ENCODE data around the gene ZNF580.
A peak's percentile ranks its signal among the peaks of the same experiment; 100 is the strongest.

ZNF580 gene

DNA sequence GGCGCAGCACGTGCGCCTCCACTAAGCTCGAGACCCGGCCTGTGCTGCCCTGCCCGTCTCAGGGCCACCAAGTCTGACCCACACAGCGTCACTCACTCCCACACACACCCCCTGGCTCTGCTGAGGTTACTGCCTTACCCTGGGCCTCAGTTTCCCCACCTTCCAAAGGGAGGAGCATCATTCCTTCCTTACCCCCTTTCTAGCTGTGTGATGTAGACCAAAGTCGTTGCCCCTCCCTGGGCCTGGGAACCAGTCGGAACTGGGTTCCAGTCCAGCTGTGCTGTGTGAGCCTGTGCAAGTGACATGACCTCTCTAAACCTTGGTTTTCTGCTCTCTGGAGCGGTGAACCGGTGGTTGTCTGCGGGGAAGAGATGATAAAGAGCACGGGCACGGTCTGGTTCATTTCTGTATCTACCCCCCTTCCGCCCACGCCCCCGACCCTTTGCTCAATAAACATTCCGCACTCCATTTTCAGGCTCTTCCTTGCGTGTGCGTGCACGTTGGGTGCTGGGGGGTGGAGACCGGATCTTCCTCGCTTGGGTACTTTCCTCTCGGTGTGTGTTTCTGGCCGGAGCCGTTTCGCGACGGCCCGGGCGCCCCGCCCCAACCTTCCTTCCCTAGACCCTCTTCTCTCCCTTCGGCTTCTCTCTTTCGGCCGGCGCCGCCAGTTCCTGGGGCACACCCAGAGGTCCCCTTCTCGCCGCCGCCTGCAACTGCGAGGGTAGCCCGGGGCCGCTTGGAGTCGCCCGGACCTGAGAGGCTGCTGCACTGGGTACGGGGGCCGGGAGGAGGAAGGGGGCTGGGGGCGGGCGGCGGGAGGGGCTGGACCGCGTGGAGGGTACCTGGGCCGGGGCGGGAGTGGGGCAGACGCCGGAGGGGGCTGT lies 2.4 kb downstream of the ZNF580 start, which contains the start of gene ZNF581:
Gene ZNF581 (plus strand): TSS at position 647 of the 884 bp plus-strand sequence. CDS start 923 bp downstream, outside the sequence.
- DNase-seq (ENCODE audit: low read depth): peak; percentile 40
- peak within 1 kb of the TSS; percentile 92 for H3K4me3 ChIP-seq (ENCODE audit: low read depth, low read length)

- H3K4me3 ChIP-seq (ENCODE audit: low read depth, low read length): peak overlapping the region; percentile 92
- DNase-seq (ENCODE audit: low read depth): no peak
Measured at GRCh38 chr19:55643887-55644176, 3.0 kb downstream of the ZNF580 start.

GRCh38 chr19:55644191-55644833 lies 3.5 kb downstream of the ZNF580 start:
- DNase-seq (ENCODE audit: low read depth): no peak
- H3K4me3 ChIP-seq (ENCODE audit: low read depth, low read length): peak overlapping the region; percentile 92

DNA sequence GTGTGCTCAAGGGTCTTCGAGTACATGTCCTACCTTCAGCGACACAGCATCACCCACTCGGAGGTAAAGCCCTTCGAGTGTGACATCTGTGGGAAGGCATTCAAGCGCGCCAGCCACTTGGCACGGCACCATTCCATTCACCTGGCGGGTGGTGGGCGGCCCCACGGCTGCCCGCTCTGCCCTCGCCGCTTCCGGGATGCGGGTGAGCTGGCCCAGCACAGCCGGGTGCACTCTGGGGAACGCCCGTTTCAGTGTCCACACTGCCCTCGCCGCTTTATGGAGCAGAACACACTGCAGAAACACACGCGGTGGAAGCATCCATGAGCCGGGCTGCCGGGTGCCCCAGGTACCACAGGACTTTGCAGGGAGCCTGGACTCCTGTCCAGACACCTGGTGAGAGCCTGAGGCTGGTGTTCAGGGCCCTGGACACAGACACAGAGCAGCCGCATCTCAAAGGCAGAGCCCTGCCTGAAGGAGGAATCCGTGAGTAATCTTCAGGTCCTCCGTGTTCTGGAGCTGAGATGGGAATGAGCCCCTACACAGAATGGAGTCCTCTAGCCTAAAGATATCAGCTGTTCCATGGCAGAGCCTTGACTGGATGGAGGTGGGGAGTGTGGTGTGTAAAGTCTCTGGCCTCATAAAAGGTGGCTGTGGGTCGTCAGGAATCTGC lies 4.2 kb downstream of the ZNF580 start:
- H3K4me3 ChIP-seq (ENCODE audit: low read depth, low read length): peak overlapping the region; percentile 92
- DNase-seq (ENCODE audit: low read depth): no peak

DNA sequence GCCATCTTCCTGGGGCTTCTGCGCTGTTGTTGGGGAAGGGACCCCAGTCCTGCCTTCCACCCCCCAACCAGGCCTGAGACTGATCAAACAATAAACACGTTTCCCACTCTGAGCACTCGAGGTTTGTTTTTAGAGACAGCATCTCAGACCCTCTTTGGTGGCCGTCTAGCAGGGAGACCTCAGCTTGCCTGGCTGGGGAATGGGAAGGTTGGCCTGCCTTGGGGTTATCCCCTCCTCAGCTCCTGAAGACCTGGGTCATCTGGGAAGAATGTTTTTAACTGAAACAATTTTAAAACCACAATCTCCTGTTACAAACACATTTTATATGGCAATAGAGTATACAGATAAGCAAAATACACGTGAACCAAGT lies 4.7 kb downstream of the ZNF580 start:
- no peak overlapping the region for H3K4me3 ChIP-seq (ENCODE audit: low read depth, low read length)
- DNase-seq (ENCODE audit: low read depth): no peak

DNA sequence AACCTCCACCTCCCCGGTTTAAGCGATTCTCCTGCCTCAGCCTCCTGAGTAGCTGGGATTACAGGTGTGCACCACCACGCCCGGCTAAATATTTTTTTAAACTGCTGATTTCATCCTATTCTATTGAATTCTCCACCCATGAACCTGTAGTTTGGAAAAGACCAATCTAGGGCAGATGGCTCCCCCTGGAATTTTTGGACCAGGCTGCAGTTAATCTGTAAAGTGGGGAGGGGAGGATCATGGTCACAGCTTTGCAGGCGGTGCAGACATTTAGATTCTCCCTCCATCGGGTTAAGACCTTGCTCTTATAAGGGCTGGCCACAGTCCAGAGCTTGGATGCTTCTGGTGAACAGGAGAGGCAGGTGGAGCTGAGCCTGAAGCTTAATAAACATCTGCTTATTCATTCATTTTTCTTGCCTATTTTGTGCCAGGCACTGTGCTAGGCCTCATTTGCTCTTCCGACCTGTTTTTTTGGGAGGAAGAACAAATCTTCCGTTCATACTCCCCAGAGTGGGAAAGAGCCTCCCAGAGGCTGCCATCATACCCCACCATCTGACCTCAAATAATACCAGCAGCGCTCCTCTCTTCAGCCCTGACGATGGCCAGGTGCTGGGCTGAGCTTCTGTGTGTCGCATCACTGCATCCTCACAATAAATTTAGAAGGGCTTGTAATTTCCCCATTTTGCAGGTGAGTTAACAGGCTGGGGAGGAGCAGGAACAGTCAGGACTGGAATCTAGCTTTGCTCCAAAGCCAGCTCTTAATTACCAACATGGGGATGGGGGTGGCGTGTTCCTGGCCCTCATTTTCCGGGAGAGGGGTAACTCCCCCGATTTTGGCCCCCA lies 6.3 kb downstream of the ZNF580 start:
- DNase-seq (ENCODE audit: low read depth): no peak
- peak overlapping the region; percentile 76 for H3K4me3 ChIP-seq (ENCODE audit: low read depth, low read length)

DNA sequence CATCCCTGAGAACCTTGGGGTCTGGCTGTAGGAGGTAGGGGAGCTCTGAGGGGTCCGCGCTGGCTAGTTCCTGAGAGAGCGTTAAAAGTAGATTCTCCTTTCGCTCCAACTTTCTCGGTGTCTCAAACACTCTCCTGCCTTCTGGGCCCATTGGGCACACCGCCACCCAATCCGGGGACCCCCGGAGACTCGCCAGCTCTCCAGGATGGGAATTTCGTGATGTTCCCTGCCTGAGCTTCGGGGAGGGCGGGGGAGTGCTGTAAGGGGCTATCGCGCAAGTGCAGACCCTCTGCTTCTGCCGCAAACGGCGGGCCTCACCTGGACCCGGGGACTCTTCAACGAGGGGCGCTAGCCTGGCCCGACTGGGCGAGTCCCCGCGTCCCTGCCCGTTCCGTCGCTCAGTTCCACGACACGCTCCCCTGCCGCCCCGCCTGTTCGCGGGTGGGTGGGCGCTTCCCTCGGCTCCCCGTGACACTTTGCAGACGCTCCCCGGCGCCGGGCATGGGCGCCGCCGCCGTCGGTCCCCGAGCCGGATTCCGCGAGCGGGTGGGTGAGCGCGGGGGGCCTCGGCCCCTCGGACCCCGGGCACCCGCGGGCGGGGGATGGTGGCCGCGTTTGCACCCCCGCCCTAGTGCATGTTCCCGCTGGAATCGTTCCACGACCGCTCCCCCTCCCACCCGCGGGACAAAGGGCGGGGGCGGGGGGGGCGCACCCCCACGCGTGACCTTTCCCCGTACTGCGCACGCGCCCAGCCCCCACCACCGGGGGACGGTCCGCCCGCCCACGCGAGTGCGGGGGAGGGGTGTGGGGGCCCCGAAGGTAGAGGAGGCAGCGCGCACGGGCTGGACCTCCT lies 7.2 kb downstream of the ZNF580 start, which contains the start of gene CCDC106:
Gene CCDC106 (plus strand): TSS at position 481 of the 853 bp plus-strand sequence. CDS start 835 bp downstream, outside the sequence.
- peak; percentile 43 for DNase-seq (ENCODE audit: low read depth)
- peak within 1 kb of the TSS; percentile 76 for H3K4me3 ChIP-seq (ENCODE audit: low read depth, low read length)

GRCh38 chr19:55648585-55649267 lies 7.9 kb downstream of the ZNF580 start:
- peak overlapping the region; percentile 76 for H3K4me3 ChIP-seq (ENCODE audit: low read depth, low read length)
- DNase-seq (ENCODE audit: low read depth): no peak

GRCh38 chr19:55649268-55650125 lies 8.7 kb downstream of the ZNF580 start:
- DNase-seq (ENCODE audit: low read depth): no peak
- H3K4me3 ChIP-seq (ENCODE audit: low read depth, low read length): peak overlapping the region; percentile 76

- DNase-seq (ENCODE audit: low read depth): no peak
- no peak overlapping the region for H3K4me3 ChIP-seq (ENCODE audit: low read depth, low read length)
Measured at GRCh38 chr19:55650126-55650557, 9.3 kb downstream of the ZNF580 start.

DNA sequence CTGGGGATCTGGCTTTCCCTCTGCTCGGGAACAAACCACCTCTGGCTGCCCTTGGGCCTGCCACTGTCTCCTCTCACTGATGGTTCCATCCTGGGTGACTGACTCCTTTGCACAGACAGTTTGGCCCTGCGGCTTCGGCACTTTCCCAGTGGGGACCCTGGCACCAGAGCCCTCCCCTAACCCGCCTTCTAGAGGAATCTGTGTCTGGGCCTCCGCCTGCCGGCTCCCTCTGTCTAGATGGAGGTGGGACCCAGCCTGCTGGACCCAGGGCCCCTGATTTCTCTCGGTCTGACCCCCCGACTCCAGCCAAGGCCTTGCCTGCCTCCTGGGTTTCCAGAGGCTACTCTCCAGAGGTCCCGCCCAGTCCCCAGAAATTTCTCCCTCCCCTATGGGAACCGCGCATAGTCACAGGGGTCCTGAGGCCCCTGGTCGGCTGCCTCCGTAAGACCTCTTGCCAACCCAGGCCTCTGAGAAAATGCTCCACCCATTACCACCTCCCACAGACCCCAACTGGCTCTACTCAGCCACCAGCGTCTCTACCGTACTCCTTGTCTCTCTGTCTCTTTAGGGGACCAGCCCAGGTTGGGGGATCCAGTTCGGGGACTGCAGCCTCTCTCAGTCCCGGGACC lies 9.9 kb downstream of the ZNF580 start:
- no peak overlapping the region for H3K4me3 ChIP-seq (ENCODE audit: low read depth, low read length)
- DNase-seq (ENCODE audit: low read depth): no peak

- H3K4me3 ChIP-seq (ENCODE audit: low read depth, low read length): no peak overlapping the region
Measured at GRCh38 chr19:55651236-55651635, 10.4 kb downstream of the ZNF580 start.

GRCh38 chr19:55652311-55653128 lies 11.7 kb downstream of the ZNF580 start:
- no peak for DNase-seq (ENCODE audit: low read depth)
- no peak overlapping the region for H3K4me3 ChIP-seq (ENCODE audit: low read depth, low read length)

More at GRCh38 chr19:55651236-55651635, 10.4 kb downstream of the ZNF580 start:
- no peak for DNase-seq (ENCODE audit: low read depth)

DNA sequence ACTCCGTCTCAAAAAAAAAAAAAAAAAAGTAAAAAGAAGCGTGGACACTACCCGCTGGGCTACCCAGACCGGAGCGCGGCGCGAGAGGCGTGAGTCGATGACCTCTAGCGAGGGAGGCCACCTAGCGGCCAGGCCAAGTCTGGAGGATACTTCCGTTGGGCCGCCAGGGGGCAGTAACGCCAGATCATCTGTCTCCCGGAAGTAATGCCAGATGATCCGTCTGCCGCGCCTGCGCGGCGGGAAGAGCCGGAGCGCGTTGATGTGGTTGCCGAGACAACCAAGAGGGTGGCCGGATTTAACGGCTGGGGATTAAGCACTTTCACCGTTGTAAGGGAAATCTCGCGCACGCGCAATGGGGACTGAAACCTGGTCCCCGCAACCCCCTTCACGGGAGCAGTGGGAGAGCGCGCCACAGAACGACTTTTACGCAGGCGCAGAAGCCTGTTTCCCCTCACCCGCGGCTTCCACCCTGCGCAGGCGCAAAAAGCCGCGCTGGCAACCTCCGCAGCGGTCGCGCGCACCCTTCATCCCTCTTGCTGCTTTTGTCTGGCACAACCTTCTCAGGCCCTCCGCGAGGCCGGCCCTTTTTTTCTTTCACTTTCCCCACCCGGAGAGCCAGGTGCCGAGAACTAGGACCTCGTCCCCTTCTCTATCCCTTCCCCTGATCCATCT lies 13.0 kb downstream of the ZNF580 start:
- H3K4me3 ChIP-seq (ENCODE audit: low read depth, low read length): peak overlapping the region; percentile 69
- DNase-seq (ENCODE audit: low read depth): peak; percentile 95

DNA sequence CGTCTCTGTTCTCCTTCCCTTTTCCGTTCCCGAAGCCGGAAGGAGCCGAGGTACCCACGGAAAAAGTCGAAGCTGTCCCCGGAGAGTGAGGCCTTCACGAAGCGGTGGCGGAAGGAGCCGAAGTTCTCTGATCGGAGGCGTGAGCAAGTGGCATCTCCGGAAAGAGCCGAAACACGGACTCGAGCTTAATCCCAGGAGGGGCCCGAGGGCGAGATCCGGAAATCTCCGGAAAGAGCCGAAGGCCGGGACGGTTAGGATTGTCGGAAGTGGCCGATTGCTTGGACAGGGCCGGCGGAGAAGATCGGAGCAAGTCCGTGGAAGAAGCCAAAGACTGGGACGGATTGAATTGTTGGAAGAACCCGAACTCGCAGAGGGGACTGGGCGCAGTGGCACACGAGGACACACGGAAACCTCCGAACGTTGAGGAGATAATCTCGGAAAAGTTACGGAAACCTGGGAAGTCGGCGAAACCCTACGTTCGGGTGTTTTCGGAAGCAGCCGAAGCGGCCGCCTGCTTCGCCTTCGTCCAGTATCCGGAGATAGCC lies 13.6 kb downstream of the ZNF580 start:
- H3K4me3 ChIP-seq (ENCODE audit: low read depth, low read length): peak overlapping the region; percentile 69
- peak; percentile 93 for DNase-seq (ENCODE audit: low read depth)
